GM12878 (cell line): ENCODE measurements around the gene PPP1R13L.

ENCODE experiments used
- BMI1 ChIP-seq: fragments of 450-650 bp; IDR thresholded peaks from 2 replicates; pipeline ENCODE4 v1.6.1; 2016; ENCODE audit warnings: mild to moderate bottlenecking, moderate library complexity, borderline replicate concordance
- CTCF ChIP-seq, 3 experiments: IDR thresholded peaks in 2 of 3; conservative IDR thresholded peaks in 1 of 3; 2 replicates each; pipeline ENCODE4 v1.5.1; 2011; ENCODE audit warnings: low read depth in 3 of 3, low read length in 3 of 3, mild to moderate bottlenecking in 3 of 3, control low read depth in 2 of 3, moderate library complexity in 2 of 3, inconsistent platforms in 1 of 3, mixed read lengths in 1 of 3; ENCODE audit not compliant: control insufficient read depth in 2 of 3, insufficient read depth in 1 of 3; ENCODE audit errors: extremely low read depth in 1 of 3
- EZH2 ChIP-seq: IDR thresholded peaks from 2 replicates; pipeline ENCODE4 v1.6.1; 2012; ENCODE audit warnings: low read depth, mild to moderate bottlenecking, control low read depth, inconsistent platforms, low read length, borderline replicate concordance; ENCODE audit not compliant: control insufficient read depth
- HDAC2 ChIP-seq: fragments of 200-600 bp; sonication (generic); IDR thresholded peaks from 2 replicates; pipeline ENCODE4 v1.6.1; 2017
- HDGF ChIP-seq: fragments of 450-650 bp; IDR thresholded peaks from 2 replicates; pipeline ENCODE4 v1.6.1; 2016; ENCODE audit warnings: antibody characterized with exemption
- MAX ChIP-seq: IDR thresholded peaks from 2 replicates; pipeline ENCODE4 v1.6.1; 2012; ENCODE audit warnings: low read depth, low read length, improper control_type of control experiment
- MLLT1 ChIP-seq: fragments of 450-650 bp; IDR thresholded peaks from 2 replicates; pipeline ENCODE4 v1.6.1; 2016; ENCODE audit warnings: mild to moderate bottlenecking
- POLR2A ChIP-seq: IDR thresholded peaks from 2 replicates; pipeline ENCODE4 v1.6.1; 2011; ENCODE audit warnings: low read depth, mild to moderate bottlenecking, low read length
- REST ChIP-seq: IDR thresholded peaks from 2 replicates; pipeline ENCODE4 v1.6.1; 2012; ENCODE audit warnings: mild to moderate bottlenecking, low read depth, low read length
- SIX5 ChIP-seq: IDR thresholded peaks from 2 replicates; pipeline ENCODE4 v1.6.1; 2011; ENCODE audit warnings: mild to moderate bottlenecking, low read depth, low read length, moderate library complexity; ENCODE audit not compliant: severe bottlenecking
- YY1 ChIP-seq: IDR thresholded peaks from 2 replicates; pipeline ENCODE4 v1.6.1; 2011; ENCODE audit warnings: low read depth, mild to moderate bottlenecking, low read length

- TF ChIP-seq HDGF (no peak), SIX5 (no peak), CTCF (IDR thresholded peaks at IDR 0.05 in 2 of 3, conservative IDR thresholded peaks at IDR 0.05 in 1 of 3; ENCODE audit: control insufficient read depth in 2 of 3, extremely low read depth in 1 of 3, insufficient read depth in 1 of 3, low read depth in 3 of 3, low read length in 3 of 3) (no peak), MLLT1 (no peak), EZH2 (no peak), MAX (no peak), POLR2A (no peak), YY1 (no peak), HDAC2 (no peak), BMI1 (no peak), REST (no peak)
These were observed 46.6 kb downstream of the PPP1R13L start for GRCh38 chr19:45358213-45358792.
